ENCODE results near the gene PDE5A.

DNA sequence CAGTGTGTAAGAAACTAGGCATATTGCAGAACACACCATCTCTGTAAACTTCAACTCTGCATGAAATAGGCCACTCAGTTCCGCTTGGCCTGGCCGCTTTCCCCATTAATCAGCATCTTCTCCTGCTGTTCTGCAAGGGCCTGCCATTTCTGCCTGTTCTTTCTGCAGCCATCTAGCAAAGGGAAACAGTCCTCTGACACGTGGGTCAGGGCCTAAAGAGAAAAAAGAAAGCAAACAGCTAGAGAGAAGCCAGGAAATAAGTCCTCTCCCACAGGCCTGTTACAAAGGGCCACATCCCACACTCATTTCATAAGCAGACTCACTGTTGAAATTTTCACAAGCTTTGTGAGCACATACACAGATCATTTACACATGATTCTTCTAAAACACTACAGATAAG, 130.1 kb downstream of the PDE5A start:
- TF ChIP-seq, protein P1, sequence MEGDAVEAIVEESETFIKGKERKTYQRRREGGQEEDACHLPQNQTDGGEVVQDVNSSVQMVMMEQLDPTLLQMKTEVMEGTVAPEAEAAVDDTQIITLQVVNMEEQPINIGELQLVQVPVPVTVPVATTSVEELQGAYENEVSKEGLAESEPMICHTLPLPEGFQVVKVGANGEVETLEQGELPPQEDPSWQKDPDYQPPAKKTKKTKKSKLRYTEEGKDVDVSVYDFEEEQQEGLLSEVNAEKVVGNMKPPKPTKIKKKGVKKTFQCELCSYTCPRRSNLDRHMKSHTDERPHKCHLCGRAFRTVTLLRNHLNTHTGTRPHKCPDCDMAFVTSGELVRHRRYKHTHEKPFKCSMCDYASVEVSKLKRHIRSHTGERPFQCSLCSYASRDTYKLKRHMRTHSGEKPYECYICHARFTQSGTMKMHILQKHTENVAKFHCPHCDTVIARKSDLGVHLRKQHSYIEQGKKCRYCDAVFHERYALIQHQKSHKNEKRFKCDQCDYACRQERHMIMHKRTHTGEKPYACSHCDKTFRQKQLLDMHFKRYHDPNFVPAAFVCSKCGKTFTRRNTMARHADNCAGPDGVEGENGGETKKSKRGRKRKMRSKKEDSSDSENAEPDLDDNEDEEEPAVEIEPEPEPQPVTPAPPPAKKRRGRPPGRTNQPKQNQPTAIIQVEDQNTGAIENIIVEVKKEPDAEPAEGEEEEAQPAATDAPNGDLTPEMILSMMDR (IDR thresholded peaks at IDR 0.05 in 2 of 3, conservative IDR thresholded peaks at IDR 0.05 in 1 of 3; ENCODE audit: control insufficient read depth in 2 of 3, extremely low read depth in 1 of 3, insufficient read depth in 1 of 3, low read depth in 3 of 3, low read length in 3 of 3): no peak
- TF ChIP-seq CEBPB (IDR thresholded peaks at IDR 0.05; ENCODE audit: borderline replicate concordance in 1 of 2, low read depth in 2 of 2, low read length in 2 of 2) (no peak), CBFB (IDR thresholded peaks at IDR 0.05; ENCODE audit: low read depth) (no peak), ZNF274 (IDR thresholded peaks at IDR 0.05; ENCODE audit: insufficient read depth, insufficient read length) (no peak), RBBP5 (conservative IDR thresholded peaks at IDR 0.05) (no peak), RCOR1 (conservative IDR thresholded peaks at IDR 0.05; ENCODE audit: low read depth, low read length) (no peak), POLR2A (IDR thresholded peaks at IDR 0.05; ENCODE audit: low read depth, low read length) (no peak), TAF1 (IDR thresholded peaks at IDR 0.05; ENCODE audit: borderline replicate concordance, low read depth, low read length) (no peak), EZH2 (IDR thresholded peaks at IDR 0.05; ENCODE audit: borderline replicate concordance, control insufficient read depth, low read depth, low read length) (no peak), SMC3 (IDR thresholded peaks at IDR 0.05; ENCODE audit: borderline replicate concordance, low read length) (no peak), SP1 (IDR thresholded peaks at IDR 0.05; ENCODE audit: low read depth, low read length) (no peak), CREB1 (IDR thresholded peaks at IDR 0.05; ENCODE audit: low read depth) (no peak), BCL11A (IDR thresholded peaks at IDR 0.05; ENCODE audit: low read depth, low read length) (no peak)
- TF ChIP-seq, protein P2, sequence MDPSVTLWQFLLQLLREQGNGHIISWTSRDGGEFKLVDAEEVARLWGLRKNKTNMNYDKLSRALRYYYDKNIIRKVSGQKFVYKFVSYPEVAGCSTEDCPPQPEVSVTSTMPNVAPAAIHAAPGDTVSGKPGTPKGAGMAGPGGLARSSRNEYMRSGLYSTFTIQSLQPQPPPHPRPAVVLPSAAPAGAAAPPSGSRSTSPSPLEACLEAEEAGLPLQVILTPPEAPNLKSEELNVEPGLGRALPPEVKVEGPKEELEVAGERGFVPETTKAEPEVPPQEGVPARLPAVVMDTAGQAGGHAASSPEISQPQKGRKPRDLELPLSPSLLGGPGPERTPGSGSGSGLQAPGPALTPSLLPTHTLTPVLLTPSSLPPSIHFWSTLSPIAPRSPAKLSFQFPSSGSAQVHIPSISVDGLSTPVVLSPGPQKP (IDR thresholded peaks at IDR 0.05; ENCODE audit: low read depth, low read length): no peak

Measured in GM12878 (cell line).